HG02763 (cell line): ENCODE data around the gene ZNF106.

Experiments used
- ATAC-seq: cut with Tn5 transposase; IDR thresholded peaks from one replicate; pipeline ENCODE4 v1.9.1; 2021; ENCODE audit warnings: mild to moderate bottlenecking, moderate library complexity; ENCODE audit not compliant: unreplicated experiment

The ZNF106 gene

GRCh38 chr15:42490671-42491538 is at the start of gene ZNF106:
Gene ZNF106 (minus strand): TSS chr15:42491141. CDS start chr15:42472289, 18,852 bp downstream.
- ATAC-seq: peak; percentile 49

GRCh38 chr15:42533246-42533645 is 42.3 kb upstream of the ZNF106 start:
- ATAC-seq: no peak

- ATAC-seq: no peak
Observed at GRCh38 chr15:42528970-42529369, 38.0 kb upstream of the ZNF106 start.

GRCh38 chr15:42523331-42523730 is 32.4 kb upstream of the ZNF106 start:
- ATAC-seq: no peak

DNA sequence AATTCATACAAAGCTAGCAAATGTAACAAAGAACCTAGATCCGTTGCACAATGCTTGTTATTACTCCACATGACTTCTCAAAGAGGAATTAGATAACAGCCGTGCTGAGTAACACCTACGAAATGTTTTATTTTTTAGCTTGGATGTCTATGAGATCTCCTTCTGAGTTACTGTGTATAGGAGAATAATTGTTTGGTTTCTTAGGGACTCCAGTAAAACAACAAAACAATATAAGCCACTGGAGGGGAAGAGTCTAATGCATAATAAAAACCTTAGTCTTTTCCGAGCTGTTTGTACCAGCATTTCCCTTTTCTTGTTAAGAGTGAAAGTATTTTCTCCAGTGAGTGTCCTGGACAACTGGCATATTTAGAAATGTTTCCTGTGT is 20.1 kb upstream of the ZNF106 start:
- ATAC-seq: no peak

DNA sequence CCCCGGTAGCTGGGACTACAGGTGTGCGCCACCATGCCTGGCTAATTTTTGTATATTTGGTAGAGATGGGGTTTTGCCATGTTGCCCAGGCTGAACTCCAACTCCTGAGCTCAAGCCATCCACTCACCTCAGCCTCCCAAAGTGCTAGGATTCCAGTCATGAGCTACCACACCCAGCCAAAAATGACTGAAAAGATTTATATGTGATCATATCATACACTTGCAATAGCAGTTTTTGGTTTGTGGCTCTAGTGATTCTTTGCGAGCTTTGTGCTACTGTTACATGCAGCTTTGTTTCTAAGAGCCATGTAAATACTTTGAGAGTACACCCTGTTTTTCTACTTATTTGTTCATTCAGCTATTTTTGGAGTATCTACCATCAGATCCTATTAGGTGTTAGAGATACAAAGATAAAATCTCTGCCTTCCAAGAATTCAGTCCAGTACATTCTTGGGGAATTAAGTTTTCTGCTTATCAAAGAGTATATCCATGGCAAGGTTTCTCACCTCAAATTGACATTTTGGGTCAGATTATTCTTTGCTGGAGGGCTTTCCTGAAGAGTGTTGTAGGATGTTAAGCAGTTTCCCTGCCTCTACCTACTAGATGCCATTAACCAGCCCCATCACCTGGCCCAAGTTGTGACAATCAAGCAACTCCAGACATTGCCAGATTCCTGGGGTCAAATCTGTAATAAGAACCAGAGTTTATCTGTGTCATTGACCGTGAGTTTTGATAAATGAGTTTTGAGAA is 19.5 kb upstream of the ZNF106 start:
- ATAC-seq: no peak

DNA sequence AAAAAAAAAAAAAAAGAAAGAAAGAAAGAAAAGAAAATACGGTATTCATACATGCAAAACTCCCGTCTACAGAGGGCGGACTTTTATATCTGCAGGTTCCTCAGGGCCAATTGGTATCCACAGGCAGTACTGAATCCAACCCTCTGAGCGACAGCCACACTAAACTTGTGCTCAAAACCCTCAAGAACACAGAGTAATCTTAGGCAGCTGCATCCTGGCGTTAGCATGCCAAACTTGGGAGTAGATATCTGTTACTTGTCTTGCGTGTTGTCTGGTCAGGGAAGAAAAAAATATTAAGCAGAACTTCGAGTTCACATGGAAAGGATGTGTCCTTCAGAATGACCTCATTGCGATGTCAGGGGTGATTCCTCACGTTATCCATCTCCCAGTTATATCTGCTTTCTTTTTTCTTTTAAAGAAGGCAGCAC is 17.3 kb upstream of the ZNF106 start:
- ATAC-seq: no peak

- no peak for ATAC-seq
Observed at GRCh38 chr15:42507514-42507913, 16.6 kb upstream of the ZNF106 start.

DNA sequence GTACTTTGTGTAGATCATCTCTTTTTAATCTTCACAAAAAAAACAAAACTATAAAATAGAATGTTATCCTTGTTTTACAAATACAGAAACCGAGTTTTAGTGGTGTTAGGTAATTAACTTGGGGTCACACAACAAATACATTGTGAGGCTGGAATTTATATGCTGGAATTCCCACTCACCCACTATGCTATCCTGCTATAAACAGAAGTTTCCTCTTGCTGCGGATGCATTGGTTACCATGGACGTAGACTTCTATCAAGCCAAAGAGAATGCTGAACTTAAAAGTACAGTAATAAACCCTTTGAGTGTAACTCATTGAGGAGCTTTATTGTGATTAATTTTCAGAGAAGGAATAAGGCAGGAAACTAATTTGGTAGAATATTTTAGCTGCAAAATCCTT is 13.7 kb upstream of the ZNF106 start:
- ATAC-seq: no peak

GRCh38 chr15:42503825-42504224 is 12.9 kb upstream of the ZNF106 start:
- no peak for ATAC-seq

DNA sequence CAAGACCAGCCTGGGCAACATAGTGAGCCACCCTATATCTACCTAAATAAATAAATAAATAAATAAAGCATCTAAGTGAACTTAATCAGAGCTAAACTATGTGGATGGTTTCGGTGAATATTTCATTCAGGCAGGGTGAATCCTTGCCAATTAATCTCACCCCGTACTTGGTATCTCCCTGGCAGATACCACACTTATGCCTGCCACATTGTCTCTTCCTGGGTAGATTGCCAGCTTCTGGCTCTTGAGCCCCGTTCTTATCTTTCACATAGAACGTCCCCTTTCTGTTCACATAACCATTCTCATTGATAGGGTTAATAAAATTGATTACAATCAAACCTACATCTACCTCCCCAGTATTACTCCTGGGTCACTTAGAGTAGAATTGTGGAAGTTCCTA is 11.5 kb upstream of the ZNF106 start:
- no peak for ATAC-seq

DNA sequence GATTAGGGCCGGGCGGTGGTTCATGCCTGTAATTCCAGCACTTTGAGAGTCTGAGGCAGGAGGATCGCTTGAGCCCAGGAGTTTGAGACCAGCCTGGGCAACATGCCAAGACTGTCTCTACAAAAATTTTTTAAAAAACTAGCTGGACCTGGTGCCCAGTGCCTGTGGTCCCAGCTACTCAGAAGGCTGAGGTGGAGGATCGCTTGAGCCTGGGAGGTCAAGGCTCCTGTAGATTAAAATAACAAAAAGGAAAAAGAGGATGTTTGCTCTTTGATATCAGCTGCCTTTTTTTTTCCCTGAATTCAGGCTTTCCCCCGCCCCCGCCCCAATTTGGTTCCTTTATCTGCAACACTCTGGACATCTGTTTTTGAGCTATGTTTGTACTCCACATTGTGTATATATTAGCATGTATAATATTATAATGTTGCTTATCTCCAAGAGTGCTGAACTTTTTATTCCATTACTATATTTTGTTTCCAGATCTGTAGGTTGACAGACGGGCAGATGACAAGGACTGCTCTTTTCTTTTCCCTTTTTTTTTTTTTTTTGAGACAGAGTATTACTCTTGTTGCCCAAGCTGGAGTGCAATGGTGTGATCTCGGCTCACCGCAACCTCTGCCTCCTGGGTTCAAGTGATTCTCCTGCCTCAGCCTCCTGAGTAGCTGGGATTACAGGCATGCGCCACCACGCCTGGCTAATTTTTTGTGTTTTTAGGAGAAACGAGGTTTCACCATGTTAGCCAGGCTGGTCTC is 9.1 kb upstream of the ZNF106 start:
- no peak for ATAC-seq

DNA sequence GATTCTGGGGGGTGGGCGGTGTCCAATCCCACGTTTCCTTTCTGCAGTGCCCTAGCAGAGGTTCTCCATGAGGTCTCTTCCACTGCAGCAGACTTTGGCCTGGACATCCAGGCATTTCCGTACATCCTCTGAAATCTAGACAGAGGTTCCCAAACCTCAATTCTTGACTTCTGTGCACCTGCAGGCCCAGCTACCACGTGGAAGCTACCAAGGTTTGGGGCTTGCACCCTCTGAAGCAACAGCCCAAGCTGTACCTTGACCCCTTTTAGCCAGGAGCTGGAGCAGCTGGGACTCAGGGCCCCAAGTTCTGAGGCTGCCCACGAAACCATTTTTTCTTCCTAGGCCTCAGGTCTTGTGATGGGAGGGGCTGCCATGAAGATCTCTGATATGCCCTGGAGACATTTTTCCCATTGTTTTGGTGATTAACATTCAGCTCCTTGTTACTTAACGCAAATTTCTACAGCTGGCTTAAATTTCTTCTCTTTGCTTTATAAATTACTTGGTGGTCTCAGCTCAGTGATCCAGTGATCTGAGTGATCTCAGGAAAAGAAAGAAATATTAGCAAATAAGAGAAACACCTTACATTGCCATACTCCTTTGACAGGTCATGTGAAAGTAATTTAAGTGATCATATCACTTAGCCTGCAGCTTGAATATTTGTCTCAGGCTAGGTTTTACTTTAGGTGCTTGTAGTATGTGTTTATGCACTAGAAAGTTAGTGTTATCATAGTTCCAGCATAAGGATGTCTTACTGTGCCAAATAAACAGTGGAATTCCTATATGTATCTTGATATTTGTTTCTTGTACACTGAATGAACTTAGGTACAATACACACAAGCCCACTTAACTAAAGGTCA is 7.5 kb upstream of the ZNF106 start:
- ATAC-seq: no peak

GRCh38 chr15:42495361-42496212 is 4.6 kb upstream of the ZNF106 start, which contains the start of gene SNAP23:
Gene SNAP23 (plus strand): TSS chr15:42495634. CDS start chr15:42511847, 16,213 bp downstream.
- ATAC-seq: peak; percentile 77

GRCh38 chr15:42494998-42495360 is 4.0 kb upstream of the ZNF106 start:
- ATAC-seq: no peak

GRCh38 chr15:42493679-42494078 is 2.7 kb upstream of the ZNF106 start:
- no peak for ATAC-seq

GRCh38 chr15:42491539-42492225 is 741 bp upstream of the ZNF106 start:
- ATAC-seq: no peak

GRCh38 chr15:42490291-42490670 is 660 bp downstream of the ZNF106 start:
- peak; percentile 6 for ATAC-seq

DNA sequence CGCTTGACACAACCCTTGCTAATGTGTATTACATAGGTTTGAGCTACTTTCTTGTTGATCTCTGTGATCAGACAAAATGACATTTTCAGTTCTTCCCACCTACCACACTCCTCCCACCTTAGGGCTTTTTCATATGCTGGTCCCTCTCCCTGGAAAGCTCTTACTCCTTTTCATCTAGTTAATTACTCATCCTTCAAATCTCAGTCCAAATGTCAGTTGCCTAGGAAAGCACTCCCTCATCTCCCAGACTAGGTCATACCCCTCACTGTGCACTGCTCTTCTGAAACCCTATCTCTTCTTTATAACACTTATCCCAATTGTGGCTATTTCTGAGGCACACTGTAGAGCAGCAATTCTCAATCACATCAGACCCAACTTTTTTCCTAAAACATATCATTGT is 7.3 kb downstream of the ZNF106 start:
- no peak for ATAC-seq
